HG03196 (cell line): ENCODE results near the gene FXYD4.
"Not testable (repeated sequence)": the region's sequence is repeated elsewhere in the genome, so short reads cannot be mapped to it uniquely, and the experiment has no call there.

ENCODE experiments used
- ATAC-seq: cut with Tn5 transposase; IDR thresholded peaks from one replicate; pipeline ENCODE4 v1.9.1; 2021; ENCODE audit not compliant: unreplicated experiment

Gene FXYD4

DNA sequence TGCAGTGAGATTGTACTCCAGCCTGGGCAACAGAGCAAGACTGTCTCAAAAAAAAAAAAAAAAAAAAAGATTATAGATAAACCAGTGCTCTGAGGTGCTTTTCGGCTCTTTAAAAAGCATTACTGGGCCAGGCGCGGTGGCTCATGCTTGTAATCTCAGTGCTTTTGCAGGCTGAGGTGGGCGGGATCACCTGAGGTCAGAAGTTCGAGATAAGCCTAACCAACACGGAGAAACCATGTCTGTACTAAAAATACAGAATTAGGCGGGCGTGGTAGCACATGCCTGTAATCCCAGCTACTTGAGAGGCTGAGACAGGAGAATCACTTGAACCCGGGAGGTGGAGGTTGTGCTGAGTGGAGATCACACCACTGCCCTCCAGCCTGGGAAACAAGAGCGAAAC lies 44.1 kb downstream of the FXYD4 start:
- ATAC-seq, result no peak

DNA sequence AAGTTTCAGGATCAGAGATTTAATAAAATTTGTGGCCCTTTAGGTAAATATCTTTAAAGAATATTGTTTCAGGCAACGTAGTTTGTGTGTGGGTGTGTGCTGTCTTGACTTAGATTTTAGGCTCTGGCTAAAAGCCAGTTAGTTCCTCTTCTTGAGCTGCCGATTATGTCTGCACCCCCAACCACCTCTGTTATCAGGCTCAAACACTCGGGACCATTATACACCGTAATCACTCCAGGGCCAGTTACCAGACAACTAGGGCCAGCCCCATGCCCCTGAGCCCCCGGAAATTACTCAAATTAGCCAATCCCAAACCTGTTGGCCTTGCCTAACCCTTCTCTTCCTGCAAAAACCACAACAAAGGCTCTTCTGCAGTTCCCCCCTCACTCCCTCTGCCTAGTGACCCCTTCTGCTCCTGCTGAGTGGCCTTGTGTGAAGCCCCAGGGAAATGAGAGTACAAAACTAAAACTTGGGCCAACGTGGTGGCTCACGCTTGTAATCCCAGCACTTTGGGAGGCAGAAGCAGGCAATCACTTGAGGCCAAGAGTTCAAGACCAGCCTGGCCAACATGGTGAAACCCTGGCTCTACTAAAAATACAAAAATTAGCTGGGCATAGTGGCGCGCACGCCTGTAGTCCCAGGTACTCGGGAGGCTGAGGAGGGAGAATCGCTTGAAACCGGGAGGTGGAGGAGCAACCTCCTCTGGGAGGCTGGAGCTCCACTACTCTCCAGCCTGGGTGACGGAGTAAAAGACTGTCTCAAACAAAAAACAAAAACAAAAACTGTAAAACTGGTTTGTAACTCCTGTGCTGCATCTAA lies 46.7 kb downstream of the FXYD4 start:
- peak; percentile 32 for ATAC-seq

- no peak for ATAC-seq
Observed at GRCh38 chr10:43419997-43420368, 48.5 kb downstream of the FXYD4 start.

GRCh38 chr10:43420369-43421200 lies 49.1 kb downstream of the FXYD4 start:
- ATAC-seq, result peak; percentile 78

DNA sequence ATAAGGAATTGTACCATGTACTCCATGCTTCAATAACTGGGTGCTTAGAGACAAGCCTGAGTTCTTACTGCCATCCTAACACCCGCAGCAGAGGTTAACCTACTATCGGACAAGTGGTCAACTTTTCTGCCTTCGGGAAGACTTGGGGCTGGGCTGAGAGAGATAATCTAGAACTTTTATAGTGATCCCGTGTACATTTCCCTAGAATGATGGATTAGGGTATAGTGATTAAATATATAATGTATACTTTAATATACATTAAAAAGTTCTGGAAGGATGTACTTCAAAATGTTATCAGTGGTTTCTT lies 49.7 kb downstream of the FXYD4 start:
- no peak for ATAC-seq

GRCh38 chr10:43421519-43421918 lies 50.1 kb downstream of the FXYD4 start:
- no peak for ATAC-seq

GRCh38 chr10:43421944-43422343 lies 50.5 kb downstream of the FXYD4 start:
- not testable (repeated sequence) for ATAC-seq

DNA sequence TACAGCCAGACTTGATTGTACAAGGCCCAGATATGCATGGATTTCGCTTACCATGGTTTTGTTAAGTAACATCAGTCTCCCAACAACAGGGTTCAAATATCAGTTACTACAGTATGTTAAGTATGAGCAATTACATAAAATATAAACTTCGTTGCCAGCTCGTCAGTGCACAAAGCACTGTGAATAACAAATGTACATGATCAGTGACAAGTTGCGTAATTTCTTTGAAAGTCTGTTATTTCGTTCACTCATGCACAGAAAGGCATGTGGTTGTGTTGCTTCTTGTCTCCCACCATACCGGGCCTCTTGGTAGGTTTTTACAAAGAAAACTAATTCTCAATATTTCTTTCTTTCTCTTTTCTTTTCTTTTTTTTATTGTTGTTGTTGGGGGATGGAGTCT lies 53.0 kb downstream of the FXYD4 start:
- no peak for ATAC-seq
